GM12872 (cell line): ENCODE results near the gene SYNPO2.
A peak's percentile ranks its signal among the peaks of the same experiment; 100 is the strongest.

Experiments
- CTCF ChIP-seq: IDR thresholded peaks from 3 replicates; pipeline ENCODE4 v1.5.1; 2011; ENCODE audit warnings: low read depth, mild to moderate bottlenecking, low read length, moderate library complexity; ENCODE audit not compliant: insufficient read depth

Gene SYNPO2

DNA sequence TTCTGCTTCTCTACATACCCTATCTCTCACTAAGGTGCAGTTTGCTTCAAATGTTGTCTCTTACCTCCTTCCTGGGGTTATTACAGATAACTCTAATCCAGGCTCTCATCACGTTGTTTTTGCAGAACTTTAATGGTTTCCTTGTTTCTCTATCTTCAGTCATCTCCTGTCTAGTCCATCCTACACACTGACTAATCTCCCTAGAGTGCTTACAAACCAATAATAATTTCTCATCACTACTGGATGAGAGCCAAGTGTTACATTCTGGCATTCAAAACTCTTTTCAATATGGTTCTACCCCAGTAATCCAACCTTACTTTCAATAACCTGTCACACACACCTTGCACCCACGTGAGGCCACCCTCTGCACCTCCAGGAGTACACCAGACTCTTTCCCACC is 86.1 kb downstream of the SYNPO2 start:
- TF ChIP-seq CTCF: no peak

DNA sequence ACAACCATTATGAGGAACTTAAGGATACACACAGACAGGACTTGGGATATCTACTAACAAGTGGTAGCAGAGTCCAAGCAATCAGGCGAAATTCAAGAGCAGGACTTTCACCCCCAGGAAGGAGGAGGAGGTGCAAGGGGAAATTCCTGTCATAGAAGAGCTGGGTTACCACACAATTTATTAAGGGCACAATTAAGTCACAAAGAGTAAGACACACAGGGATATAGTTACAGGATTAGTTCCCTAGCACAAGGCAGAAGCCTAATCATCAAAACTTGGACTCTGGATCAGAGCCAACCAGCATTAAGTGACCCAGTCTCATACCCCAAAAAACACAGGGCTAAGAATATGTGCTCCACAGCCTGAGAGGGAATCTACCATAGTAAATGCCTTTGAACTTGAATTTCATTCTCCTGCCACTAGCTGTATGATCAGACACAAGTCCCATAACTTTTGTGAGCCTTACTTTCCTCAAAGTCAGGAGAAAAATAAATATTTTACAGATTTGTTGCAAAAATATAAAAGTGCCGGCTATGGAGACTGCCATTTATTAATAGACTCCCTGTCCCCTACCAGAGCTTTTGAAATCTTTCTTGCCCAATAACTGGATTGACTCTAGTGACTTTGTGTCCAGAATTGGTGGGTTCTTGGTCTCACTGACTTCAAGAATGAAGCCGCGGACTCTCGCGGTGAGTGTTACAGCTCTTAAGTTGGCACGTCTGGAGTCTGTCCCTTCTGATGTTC is 87.0 kb downstream of the SYNPO2 start:
- TF ChIP-seq CTCF: no peak

DNA sequence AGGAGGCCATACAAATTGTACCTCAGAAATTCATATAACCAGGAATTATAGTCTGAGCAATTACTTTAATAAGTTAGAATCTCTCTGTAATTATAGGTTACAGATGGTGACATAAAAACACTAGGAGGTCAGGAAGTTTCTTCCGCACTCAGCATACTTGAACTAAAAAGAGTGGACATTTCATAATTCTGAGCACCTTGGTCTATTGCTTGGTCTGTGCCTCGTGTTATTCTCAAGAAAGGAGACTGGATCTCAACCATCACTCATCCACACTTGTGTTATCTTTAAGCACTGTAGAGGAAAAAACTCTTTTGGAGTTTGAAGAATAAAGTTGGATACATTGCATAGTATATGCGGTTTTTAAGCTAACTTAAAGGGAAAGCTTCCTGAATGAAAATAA is 91.1 kb downstream of the SYNPO2 start:
- no peak for TF ChIP-seq CTCF

DNA sequence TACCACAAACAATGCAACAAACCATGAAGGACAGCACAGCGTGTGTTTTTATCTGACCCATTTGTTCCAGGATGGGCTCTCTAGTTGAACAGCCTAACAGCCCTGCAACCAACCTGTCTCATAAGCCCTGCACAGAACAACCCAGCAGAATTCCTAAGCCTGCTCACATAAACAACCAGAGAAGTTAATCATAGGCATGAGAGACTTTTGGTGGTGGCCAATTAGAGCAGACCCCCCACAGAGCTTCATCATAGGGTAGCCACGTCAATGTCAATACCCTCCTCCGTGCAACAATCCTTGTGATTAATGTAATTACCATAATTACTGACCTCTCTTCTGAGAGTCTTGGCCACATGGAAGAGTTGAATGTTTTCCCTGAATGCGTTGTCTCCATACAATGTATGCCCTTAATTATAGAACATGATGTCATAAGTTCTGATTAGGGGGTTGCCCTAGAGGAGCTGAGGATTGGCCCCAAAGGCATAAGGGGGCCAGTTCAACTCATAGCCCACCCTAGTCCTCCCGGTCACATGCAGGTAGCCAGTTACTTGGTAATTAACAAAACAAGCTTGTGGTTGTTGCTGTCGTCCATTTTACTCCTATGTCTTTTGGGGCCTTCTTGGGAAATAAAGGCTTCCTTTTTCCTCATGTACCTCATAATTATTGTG is 92.7 kb downstream of the SYNPO2 start:
- TF ChIP-seq CTCF: no peak

GRCh38 chr4:118981839-118982381 is 93.3 kb downstream of the SYNPO2 start:
- TF ChIP-seq CTCF: peak; percentile 56; the same call in 2 of the 3 replicates

GRCh38 chr4:118983293-118983692 is 94.6 kb downstream of the SYNPO2 start:
- no peak for TF ChIP-seq CTCF

DNA sequence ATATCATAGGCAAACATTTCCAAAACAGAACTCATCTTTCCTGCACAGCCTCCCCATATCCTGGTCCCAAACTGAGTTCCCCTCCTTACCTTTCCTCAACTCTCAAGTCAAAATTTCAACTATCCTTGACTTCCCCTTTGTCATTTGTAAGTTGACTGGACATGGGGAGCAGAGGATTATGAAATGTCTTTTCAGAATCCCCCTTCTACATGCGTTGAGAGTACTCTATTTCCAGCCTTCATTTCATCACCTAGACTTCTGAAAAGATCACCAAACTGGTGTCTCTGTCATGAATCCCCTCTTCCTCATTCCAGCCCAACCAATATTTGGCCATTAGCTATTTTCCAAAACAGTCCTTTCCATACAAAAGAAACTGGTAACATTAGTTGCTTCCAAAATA is 95.2 kb downstream of the SYNPO2 start:
- no peak for TF ChIP-seq CTCF
